KOPT-K1 (cell line): ENCODE data around the gene EIF5.

ENCODE experiments used
- H3K27ac ChIP-seq: fragments of 200-600 bp; sonication (generic); 2 replicates; pipeline ENCODE4 v1.5.1; 2016; ENCODE audit warnings: antibody characterized with exemption, mild to moderate bottlenecking, low read depth, low read length; ENCODE audit not compliant: poor library complexity, severe bottlenecking
- H3K36me3 ChIP-seq: fragments of 200-600 bp; sonication (generic); 2 replicates; pipeline ENCODE4 v1.5.1; 2017; ENCODE audit warnings: antibody characterized with exemption, mild to moderate bottlenecking, low read length, moderate library complexity; ENCODE audit not compliant: insufficient read depth
- H3K9me3 ChIP-seq: fragments of 200-600 bp; sonication (generic); 2 replicates; pipeline ENCODE4 v1.5.1; 2017; ENCODE audit warnings: antibody characterized with exemption, low read length, mild to moderate bottlenecking; ENCODE audit not compliant: insufficient read depth, poor library complexity, severe bottlenecking

Gene EIF5

DNA sequence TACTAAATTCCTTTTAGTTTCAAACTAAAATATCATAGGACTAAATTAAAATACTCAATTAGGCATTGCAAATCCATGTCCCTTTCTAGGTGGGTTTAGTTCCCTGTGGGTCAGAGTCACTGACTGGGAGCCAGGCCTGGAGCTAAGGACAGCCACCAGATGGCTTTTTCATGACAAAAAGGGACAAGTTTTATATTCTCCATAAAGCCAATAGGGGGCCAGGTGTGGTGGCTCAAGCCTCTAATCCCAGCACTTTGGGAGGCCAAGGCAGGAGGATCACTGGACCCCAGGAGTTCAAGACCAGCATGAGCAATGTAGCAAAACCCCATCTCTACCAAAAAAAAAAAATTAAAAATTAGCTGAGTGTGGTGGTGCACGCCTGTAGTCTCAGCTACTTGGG is 35.4 kb upstream of the EIF5 start:
- H3K27ac ChIP-seq, result no peak overlapping the region
- no peaks in the 10 kb centered on the region for H3K9me3 ChIP-seq
- no peaks in the 10 kb centered on the region for H3K36me3 ChIP-seq

DNA sequence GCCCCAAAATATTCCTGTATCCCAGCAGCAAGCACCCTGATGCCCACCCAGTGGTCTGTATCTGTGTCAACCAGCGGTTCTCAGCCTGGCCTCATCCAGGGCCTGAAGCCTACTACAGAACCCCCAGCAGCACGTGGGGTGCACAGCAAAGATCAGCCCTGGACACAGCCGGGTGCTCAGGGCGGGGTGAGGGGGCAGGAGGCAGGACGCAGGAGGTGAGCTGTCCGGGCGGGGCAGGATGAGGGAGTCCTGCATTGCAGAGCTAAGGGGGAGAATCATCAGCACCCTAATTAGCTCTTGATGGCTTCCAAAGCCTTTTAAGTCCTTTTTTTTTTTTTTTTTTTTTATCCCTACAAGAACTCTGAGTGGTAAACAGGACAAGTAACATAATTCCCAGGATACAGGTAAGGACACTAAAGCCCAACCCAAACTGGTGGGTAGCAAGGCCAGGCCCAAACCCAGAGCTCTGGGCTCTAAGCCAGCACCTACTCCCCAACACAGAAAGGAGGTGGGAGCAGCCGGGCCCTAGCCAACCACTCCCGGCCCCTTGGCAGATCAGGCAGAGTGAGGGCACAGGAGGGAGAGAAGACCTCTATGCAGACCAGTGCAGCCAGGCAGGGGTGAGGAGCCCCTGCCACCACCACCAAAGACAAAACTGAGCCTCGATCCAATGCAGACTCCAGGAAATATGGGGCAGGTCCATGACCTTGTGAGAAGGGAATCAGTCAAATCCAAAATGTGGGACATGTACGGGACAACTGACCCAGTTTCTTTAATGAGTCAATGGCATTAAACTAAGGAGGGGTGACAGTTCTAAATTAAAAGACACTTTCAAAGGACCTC is 32.3 kb upstream of the EIF5 start:
- Histone ChIP-seq H3K27ac (no peak overlapping the region), H3K36me3 (no peaks in the 10 kb centered on the region), H3K9me3 (no peaks in the 10 kb centered on the region)

DNA sequence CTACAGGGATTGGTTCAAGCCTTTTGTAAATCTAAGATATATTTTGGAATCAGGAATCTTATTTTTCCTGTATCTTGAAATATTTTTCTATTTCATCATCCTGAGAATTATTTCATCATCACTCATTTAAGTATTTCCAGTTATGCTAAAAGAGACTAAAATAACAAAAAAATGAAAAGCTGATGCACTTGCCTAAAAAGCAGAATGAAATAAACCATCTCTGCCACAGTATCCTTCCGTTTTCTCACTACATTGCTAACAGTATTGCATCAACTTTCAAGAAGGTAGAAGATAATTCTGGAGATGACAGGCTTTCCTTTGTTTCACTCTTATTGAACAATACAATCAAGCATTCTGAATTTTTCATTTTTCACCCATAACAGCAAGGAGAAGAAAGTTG is 31.1 kb upstream of the EIF5 start:
- Histone ChIP-seq H3K36me3 (no peaks in the 10 kb centered on the region), H3K27ac (no peak overlapping the region), H3K9me3 (no peaks in the 10 kb centered on the region)

DNA sequence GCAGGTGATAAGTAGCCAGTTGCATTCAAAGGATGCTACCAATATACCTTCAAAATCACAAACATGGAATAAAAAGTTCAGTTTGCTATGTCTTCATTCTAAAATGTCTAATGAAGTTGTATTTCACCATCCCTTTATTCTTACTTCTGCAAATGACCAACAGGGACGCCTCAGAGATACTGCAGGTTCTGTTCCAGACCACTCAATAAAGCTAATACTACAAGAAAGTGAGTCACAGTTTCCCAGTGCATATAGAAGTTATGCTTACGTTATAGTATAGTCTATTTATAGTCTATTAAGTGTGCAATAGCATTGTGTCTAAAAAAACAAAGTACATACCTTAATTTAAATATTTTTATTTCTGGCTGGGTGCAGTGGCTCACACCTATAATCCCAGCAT is 29.3 kb upstream of the EIF5 start:
- Histone ChIP-seq H3K9me3 (no peaks in the 10 kb centered on the region), H3K36me3 (no peaks in the 10 kb centered on the region), H3K27ac (no peak overlapping the region)

DNA sequence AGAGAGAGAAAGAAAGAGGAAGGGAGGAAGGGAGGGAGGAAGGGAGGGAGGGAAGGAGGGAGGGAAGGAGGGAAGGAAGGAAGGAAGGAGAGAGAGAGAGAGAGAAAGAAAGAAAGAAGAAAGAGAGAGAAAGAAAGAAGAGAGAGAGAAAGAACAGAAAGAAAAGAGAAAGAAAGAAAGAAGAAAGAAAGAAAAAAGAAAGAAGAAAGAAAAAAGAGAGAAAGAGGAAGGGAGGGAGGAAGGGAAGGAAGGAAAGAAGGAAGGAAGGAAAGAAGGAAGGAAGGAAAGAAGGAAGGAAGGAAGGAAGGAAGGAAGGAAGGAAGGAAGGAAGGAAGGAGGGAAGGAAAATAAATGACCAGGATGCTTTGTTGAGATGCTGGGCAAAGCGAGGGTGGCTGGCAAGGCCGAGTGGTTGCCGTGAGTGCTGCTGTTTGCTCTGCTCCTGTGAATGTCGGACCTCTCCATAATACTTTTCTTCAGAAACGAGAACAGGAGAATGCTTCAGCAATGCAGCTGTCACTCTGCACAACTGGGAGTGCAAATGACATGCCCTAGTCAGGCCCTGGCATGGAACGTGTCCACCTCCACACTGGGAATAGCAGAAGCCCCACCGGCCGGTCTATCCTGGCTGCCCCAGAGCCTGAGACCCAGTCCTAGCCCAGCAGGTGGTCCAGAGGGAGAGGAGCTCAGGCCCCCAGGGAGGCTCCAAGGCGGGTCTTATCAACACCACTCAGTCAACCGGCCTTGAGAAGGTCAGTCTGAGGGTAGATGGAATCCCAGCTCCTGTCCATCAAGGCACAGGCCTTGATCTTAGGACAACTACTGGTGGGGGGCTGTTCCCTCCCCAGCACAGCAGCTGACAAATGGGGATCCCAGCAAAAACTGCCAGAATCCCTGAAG is 25.1 kb upstream of the EIF5 start:
- Histone ChIP-seq H3K9me3 (no peaks in the 10 kb centered on the region), H3K27ac (no peak overlapping the region), H3K36me3 (no peaks in the 10 kb centered on the region)

DNA sequence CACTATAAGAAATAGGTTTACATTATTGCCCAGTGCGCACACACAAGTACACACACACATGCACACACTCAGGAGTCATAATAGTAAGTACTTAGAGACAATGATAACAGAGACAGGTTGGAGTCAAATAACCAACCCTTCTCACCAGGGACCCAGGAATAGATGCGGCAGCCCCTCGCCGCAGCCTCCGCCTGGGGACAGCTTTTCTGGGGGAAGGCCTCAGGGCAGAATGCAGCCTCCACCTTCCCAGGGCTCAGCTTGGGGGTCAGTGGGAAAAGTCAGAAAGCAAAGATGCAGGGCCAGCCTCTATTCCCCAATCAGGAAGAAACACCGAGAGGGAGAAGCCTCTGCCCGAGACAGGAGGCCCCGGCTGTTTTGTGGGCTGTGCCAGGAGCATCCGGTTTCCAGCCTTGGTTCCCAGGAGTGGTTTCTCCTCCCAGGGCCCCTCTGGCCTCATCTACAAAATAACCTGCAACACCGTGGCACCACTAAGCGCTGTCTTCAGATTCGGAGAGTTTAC is 23.4 kb upstream of the EIF5 start:
- no peak overlapping the region for H3K27ac ChIP-seq
- H3K9me3 ChIP-seq, result no peaks in the 10 kb centered on the region

DNA sequence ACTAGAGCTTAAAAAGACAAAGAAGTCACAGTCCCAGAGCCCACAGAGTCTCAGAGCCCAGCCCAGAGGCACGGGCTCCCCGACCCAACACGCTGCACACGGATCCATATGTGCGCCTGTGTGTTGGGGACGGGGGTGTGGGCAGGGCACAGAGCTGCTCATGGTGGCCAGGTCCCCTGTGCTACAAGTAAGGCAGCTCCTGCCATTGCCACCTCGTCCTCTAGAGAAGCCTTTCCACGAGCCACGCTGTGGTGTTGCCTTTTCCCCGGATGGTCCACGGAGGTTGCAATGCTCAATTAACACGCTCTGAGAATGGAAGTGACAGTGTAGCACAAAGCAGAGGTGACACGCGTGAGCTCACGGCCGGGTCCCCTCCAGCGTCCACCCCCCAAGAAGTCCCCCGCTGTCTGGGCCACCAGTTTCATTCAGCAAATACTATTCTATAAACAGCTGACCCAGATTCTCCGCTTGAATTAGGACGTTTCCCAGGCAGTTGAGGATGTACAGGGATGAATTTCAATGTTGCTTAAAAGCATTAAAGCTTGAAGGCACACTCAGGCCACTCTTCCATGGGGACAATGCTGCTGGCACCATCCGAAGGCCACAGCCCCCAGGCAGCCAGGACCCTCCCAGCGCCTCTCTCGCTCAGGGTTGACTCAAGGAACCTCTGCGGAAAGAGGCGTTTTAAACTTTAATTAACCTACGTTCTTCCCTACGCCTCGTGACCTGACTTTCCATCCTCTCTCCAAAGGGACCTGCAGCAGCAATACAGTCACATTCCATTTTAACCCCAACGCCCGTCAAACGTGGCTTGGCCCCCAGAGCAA is 22.7 kb upstream of the EIF5 start:
- Histone ChIP-seq H3K36me3 (no peaks in the 10 kb centered on the region), H3K9me3 (no peaks in the 10 kb centered on the region), H3K27ac (no peak overlapping the region)

More for the DNA sequence above, 23.4 kb upstream of the EIF5 start:
- H3K36me3 ChIP-seq, result no peaks in the 10 kb centered on the region

DNA sequence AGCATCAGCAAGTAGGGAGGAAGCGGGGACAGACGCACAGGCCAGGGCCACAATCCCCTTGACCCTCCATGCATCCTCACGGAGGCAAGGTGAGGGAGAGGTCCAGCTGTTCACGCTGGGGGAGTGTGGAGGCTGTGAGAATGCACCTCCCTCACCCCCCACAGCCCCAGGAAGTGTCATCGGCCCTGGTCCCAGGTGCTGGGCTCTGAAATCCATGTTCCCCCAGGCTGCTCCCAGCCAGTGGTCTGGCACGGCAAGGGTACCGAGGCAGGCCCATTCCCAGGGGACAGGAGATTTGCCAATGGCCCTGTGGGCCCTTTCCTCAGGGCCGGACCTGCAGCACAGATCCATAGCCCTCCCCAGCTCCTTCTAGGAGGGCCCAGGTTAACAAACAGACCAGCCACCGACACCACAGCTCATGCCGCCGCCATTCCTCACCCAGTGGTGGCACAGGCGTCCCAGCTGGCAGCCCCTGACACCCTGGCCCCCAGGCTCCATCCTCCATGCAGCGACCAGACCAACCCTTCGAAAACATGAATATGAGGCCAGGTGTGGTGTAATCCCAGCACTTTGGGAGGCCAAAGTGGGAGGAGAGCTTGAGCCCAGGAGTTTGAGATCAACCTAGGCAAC is 21.9 kb upstream of the EIF5 start:
- Histone ChIP-seq H3K36me3 (no peaks in the 10 kb centered on the region), H3K27ac (no peak overlapping the region), H3K9me3 (no peaks in the 10 kb centered on the region)

DNA sequence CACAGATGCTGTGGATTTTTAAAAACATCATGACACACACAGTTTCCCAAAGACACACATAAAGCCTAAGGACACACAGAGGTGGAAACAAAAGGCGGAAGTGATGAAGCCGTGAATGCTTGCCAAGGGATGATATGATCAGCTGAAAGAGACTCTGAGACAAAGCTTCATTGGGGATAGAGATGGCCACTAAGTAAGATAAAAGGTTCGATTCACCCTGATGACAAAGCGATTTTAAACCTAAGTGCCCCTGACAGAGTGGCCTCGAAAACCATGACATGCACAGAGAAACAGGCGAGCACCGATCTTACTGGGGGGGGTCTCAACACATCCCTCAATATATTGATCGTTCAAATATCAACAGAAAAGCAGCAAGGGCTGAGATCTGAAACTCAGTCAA is 20.3 kb upstream of the EIF5 start:
- Histone ChIP-seq H3K27ac (no peak overlapping the region), H3K36me3 (no peaks in the 10 kb centered on the region)

DNA sequence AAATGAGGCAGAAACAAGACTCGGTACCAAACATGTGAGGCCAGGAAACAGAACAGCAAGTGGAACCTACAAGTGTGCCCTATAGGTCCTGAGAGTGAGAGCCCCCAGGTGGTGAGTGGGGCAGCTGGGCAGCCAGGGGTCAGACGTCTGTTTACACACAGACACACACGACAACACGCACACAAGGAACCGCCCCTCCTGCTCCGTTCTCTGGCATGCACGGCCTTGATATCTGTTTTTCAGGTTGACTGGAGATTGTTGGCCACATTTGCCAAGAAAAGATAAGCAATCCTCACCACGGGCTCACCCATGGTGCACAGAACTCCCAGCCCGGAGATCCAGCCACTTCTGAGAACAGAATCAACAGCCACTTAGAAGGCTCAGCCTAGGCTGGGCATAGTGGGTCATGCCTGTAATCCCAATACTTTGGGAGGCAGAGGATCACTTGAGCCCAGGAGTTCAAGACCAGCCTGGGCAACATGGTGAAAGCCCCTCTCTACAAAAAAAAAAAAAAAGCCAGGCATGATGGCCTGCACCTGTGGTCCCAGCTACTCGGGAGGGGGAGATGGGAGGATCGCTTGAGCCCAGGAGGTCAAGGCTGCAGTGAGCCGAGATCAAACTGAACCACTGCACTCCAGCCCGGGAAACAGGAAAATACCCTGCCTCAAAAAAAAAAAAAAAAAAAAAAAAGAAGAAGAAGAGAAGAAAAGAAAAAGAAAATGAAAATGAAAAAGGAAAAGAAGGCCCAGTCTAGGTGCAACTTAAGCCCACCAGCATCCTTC is 19.4 kb upstream of the EIF5 start:
- Histone ChIP-seq H3K36me3 (no peaks in the 10 kb centered on the region), H3K27ac (no peak overlapping the region), H3K9me3 (no peaks in the 10 kb centered on the region)

More for the DNA sequence above, 20.3 kb upstream of the EIF5 start:
- no peaks in the 10 kb centered on the region for H3K9me3 ChIP-seq

DNA sequence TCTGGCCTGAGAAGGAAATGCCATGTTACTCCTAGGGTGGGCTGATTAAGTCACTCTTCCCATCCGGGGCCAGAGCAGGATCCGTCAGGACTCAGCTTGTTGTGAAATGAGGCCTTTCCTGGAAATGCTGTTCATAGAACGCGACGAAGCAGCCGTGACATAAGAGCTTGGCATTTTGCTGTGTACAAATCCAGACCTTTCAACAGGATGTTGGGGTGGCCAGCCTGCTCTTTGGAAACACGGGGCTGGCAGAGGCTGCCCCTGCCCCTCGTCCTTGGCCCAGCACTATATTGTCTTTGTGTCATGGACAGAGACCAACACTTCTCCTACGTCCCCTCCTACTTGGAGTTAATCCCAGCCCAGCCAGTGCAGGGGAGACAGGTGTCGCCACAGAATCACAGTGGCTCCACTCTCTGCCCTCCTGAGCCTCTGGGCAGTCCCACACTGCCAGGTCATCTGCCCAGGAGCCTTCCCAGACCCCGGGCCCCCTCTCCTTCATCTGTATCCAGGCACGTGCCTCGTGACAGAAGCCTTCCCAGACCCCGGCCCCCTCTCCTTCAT is 18.6 kb upstream of the EIF5 start:
- Histone ChIP-seq H3K9me3 (no peaks in the 10 kb centered on the region), H3K36me3 (no peaks in the 10 kb centered on the region), H3K27ac (no peak overlapping the region)

DNA sequence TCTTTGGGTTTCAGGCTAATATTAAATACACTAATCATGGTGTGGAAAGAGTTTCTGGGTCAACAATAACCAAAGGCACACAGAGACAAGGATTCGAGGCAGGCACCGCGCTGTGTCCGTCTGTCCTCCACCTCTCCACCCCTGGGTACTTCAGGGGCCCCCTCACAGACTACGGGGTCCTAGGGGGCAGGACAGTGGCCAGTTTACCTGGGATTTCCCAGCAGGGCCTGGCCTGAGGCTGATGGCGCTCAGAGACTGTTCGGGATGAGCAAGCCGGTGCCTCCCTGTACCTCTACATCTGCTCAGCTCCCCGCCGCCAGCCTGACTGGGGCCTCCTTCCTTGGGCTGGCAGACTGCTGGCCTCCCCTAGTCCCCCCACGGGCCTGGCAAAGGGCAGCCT is 18.1 kb upstream of the EIF5 start:
- Histone ChIP-seq H3K36me3 (no peaks in the 10 kb centered on the region), H3K9me3 (no peaks in the 10 kb centered on the region), H3K27ac (no peak overlapping the region)

DNA sequence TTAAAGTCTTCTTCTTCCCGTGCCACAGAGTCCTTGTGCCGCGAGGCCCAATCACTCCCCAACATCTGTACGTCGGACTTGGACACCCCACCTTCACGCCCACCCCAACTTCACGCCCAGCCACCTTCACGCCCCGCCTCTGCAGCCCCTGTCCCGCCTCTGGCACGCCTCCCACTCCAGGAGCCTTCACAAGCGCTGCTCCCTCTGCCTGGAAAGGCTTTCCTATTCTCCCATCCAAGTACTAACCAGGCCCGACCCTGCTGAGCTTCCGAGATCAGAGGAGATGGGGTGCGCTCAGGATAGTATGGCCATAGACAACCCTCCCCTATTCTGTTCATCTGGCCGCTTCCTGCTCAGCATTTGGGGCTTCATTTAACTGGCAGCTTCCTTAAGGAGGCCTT is 17.3 kb upstream of the EIF5 start:
- no peak overlapping the region for H3K27ac ChIP-seq
- no peaks in the 10 kb centered on the region for H3K9me3 ChIP-seq
- H3K36me3 ChIP-seq, result no peaks in the 10 kb centered on the region
